ENCODE data around the gene MAP3K5. TPM values are rescaled to one million over a fixed set of nuclear protein-coding genes. Genes with fewer than 3 reads are reported as not detected.

MAP3K5 gene
- total and polyA plus RNA-seq, 9 of the 15 experiments (the other 6 are each of a cell fraction or from before 2014, with no cell fraction given) = 2.2 to 13.0 (median 9.9) TPM

- Histone ChIP-seq H3K4me3 (no peak overlapping the region), H3K4me2 (ENCODE audit: insufficient read depth, low read length) (peak overlapping the region; percentile 39; the same call in 1 of the 2 replicates), H3K36me3 (ENCODE audit: control insufficient read depth, insufficient read depth, low read length) (no peaks in the 10 kb centered on the region; the same call in 2 of the 3 replicates), H3K4me1 (replicated peaks in 1 of 2; ENCODE audit: control insufficient read depth in 2 of 2, insufficient read depth in 2 of 2, low read length in 2 of 2) (peaks cover 7 to 63% of the 10 kb centered on the region in 2 experiments), H3K27ac (ENCODE audit: extremely low read depth, low read depth, low read length) (peak overlapping the region; percentile 42; the same call in 2 of the 3 replicates), H3K9me3 (replicated peaks; ENCODE audit: control insufficient read depth, insufficient read depth, low read depth, low read length) (peaks cover 6% of the 10 kb centered on the region; the same call in 1 of the 2 replicates), H3K79me2 (ENCODE audit: control insufficient read depth, insufficient read depth, low read length) (peaks cover 87% of the 10 kb centered on the region), H3K9me1 (ENCODE audit: control insufficient read depth, insufficient read depth, low read length) (no peaks in the 10 kb centered on the region), H3K27me3 (ENCODE audit: control insufficient read depth in 2 of 2, insufficient read depth in 2 of 2, low read length in 2 of 2) (no peaks in the 10 kb centered on the region), H2AFZ (ENCODE audit: low read depth, low read length) (0 out of 2 replicates have a peak overlapping the region, but pooled peaks have one; percentile 4), H3K9ac (ENCODE audit: insufficient read depth in 1 of 2, low read depth in 2 of 2, low read length in 2 of 2) (peak overlapping the region in 1 of 2 experiments; percentile 9; a peak in 1 of 4 replicates), H4K20me1 (replicated peaks; ENCODE audit: control insufficient read depth, insufficient read depth, low read length) (no peaks in the 10 kb centered on the region)
- FAIRE-seq (peak; percentile 6), DNase-seq (ENCODE audit: extremely low read depth in 1 of 4, low spot score in 3 of 4) (no peak), ATAC-seq (peak; percentile 32)
- intact Hi-C loops (cut with micrococcal nuclease) (loop anchor here (5.0 kb wide), 1 partner anchor 94 kb away; no protein-coding TSS in a partner anchor), in situ Hi-C loops (cut with MboI) (no loop called here)
- BruUV-seq (replicated peaks) = no TSS peak
- ChIA-PET CTCF (ENCODE audit: low intra/inter-chr PET ratio) (no interaction called here), POLR2A (interaction anchor here (0.7 to 2.4 kb wide), 3 partner anchors 10 to 148 kb away, joined by 3 to 5 read pairs (median 3); no protein-coding TSS in a partner anchor)
- 40% methylated on average over 5 of the region's 5 CpGs for WGBS (ENCODE audit: insufficient coverage, low coverage, missing lambda C conversion rate)
- TF ChIP-seq ZNF707 (CRISPR knock-in tag; conservative IDR thresholded peaks at IDR 0.05) (no peak), HMG20B (CRISPR knock-in tag; IDR thresholded peaks at IDR 0.05) (no peak), TCFL5 (CRISPR knock-in tag; conservative IDR thresholded peaks at IDR 0.05) (no peak), EWSR1 (IDR thresholded peaks at IDR 0.05; ENCODE audit: borderline replicate concordance, low read depth, partially characterized antibody) (no peak), PRPF4 (IDR thresholded peaks at IDR 0.05; ENCODE audit: insufficient read depth, low read depth, low read length, poor library complexity, severe bottlenecking) (no peak), ZNF316 (IDR thresholded peaks at IDR 0.05) (no peak), SIN3B (IDR thresholded peaks at IDR 0.05; ENCODE audit: low read depth) (no peak), GABPA (tag; conservative IDR thresholded peaks at IDR 0.05; ENCODE audit: low read depth) (peak; percentile 23; the same call in 1 of the 2 replicates), IRF2 (CRISPR knock-in tag; IDR thresholded peaks at IDR 0.05) (no peak), JUNB (CRISPR knock-in tag; conservative IDR thresholded peaks at IDR 0.05) (no peak), TBL1XR1 (IDR thresholded peaks at IDR 0.05; ENCODE audit: low read length in 2 of 2) (no peak), NCOA6 (IDR thresholded peaks at IDR 0.05) (no peak)
- TF ChIP-seq, protein P1, sequence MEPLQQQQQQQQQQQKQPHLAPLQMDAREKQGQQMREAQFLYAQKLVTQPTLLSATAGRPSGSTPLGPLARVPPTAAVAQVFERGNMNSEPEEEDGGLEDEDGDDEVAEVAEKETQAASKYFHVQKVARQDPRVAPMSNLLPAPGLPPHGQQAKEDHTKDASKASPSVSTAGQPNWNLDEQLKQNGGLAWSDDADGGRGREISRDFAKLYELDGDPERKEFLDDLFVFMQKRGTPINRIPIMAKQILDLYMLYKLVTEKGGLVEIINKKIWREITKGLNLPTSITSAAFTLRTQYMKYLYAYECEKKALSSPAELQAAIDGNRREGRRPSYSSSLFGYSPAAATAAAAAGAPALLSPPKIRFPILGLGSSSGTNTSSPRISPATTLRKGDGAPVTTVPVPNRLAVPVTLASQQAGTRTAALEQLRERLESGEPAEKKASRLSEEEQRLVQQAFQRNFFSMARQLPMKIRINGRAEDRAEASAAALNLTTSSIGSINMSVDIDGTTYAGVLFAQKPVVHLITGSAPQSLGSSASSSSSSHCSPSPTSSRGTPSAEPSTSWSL (CRISPR knock-in tag; IDR thresholded peaks at IDR 0.05; ENCODE audit: borderline replicate concordance) = no peak
- TF ChIP-seq, protein P2, sequence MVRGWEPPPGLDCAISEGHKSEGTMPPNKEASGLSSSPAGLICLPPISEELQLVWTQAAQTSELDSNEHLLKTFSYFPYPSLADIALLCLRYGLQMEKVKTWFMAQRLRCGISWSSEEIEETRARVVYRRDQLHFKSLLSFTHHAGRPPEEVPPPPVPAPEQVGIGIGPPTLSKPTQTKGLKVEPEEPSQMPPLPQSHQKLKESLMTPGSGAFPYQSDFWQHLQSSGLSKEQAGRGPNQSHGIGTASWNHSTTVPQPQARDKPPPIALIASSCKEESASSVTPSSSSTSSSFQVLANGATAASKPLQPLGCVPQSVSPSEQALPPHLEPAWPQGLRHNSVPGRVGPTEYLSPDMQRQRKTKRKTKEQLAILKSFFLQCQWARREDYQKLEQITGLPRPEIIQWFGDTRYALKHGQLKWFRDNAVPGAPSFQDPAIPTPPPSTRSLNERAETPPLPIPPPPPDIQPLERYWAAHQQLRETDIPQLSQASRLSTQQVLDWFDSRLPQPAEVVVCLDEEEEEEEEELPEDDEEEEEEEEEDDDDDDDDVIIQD (CRISPR knock-in tag; IDR thresholded peaks at IDR 0.05) = no peak
- TF ChIP-seq, protein P3, sequence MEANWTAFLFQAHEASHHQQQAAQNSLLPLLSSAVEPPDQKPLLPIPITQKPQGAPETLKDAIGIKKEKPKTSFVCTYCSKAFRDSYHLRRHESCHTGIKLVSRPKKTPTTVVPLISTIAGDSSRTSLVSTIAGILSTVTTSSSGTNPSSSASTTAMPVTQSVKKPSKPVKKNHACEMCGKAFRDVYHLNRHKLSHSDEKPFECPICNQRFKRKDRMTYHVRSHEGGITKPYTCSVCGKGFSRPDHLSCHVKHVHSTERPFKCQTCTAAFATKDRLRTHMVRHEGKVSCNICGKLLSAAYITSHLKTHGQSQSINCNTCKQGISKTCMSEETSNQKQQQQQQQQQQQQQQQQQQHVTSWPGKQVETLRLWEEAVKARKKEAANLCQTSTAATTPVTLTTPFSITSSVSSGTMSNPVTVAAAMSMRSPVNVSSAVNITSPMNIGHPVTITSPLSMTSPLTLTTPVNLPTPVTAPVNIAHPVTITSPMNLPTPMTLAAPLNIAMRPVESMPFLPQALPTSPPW (CRISPR knock-in tag; IDR thresholded peaks at IDR 0.05) = no peak
- TF ChIP-seq, protein P4, sequence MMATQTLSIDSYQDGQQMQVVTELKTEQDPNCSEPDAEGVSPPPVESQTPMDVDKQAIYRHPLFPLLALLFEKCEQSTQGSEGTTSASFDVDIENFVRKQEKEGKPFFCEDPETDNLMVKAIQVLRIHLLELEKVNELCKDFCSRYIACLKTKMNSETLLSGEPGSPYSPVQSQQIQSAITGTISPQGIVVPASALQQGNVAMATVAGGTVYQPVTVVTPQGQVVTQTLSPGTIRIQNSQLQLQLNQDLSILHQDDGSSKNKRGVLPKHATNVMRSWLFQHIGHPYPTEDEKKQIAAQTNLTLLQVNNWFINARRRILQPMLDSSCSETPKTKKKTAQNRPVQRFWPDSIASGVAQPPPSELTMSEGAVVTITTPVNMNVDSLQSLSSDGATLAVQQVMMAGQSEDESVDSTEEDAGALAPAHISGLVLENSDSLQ (IDR thresholded peaks at IDR 0.05) = peak; percentile 70; the same call in 1 of the 2 replicates
Observed at GRCh38 chr6:136736281-136736960, 55.9 kb downstream of the MAP3K5 start.
